ENCODE results near the gene TBX6.

Gene TBX6

GRCh38 chr16:30091474-30092372 is at the start of gene TBX6:
TSS of gene TBX6 (minus strand) at chr16:30091924. CDS start at chr16:30091193, 731 bp downstream.
- peak; percentile 95 for DNase-seq (ENCODE audit: low spot score)
- TF ChIP-seq CTCF (IDR thresholded peaks at IDR 0.05; ENCODE audit: extremely low read depth, missing control alignments), result peak; percentile 89

- TF ChIP-seq CTCF (IDR thresholded peaks at IDR 0.05; ENCODE audit: extremely low read depth, missing control alignments), result no peak
- DNase-seq (ENCODE audit: low spot score), result no peak
Measured at GRCh38 chr16:30139583-30140481, 48.1 kb upstream of the TBX6 start.

- no peak for TF ChIP-seq CTCF (IDR thresholded peaks at IDR 0.05; ENCODE audit: extremely low read depth, missing control alignments)
- no peak for DNase-seq (ENCODE audit: low spot score)
Measured at GRCh38 chr16:30137897-30138296, 46.2 kb upstream of the TBX6 start.

GRCh38 chr16:30136971-30137605 is 45.4 kb upstream of the TBX6 start:
- DNase-seq (ENCODE audit: low spot score), result no peak
- TF ChIP-seq CTCF (IDR thresholded peaks at IDR 0.05; ENCODE audit: extremely low read depth, missing control alignments), result no peak

- no peak for DNase-seq (ENCODE audit: low spot score)
- no peak for TF ChIP-seq CTCF (IDR thresholded peaks at IDR 0.05; ENCODE audit: extremely low read depth, missing control alignments)
Measured at GRCh38 chr16:30132591-30132990, 40.9 kb upstream of the TBX6 start.

- no peak for DNase-seq (ENCODE audit: low spot score)
- no peak for TF ChIP-seq CTCF (IDR thresholded peaks at IDR 0.05; ENCODE audit: extremely low read depth, missing control alignments)
Measured at GRCh38 chr16:30131869-30132475, 40.2 kb upstream of the TBX6 start.

All from GM20000 (cell line).